CD4-positive, alpha-beta T cell (primary cell): Measurements from ENCODE around the gene TSR3. TPM values are rescaled to one million over a fixed set of nuclear protein-coding genes. Genes with fewer than 3 reads are reported as not detected.

Source experiments
- ATAC-seq: fragments of 200-7000 bp; cut with Tn5 transposase; one replicate; pipeline ENCODE4 v1.10.0; 2022; ENCODE audit warnings: mild to moderate bottlenecking; ENCODE audit not compliant: poor library complexity
- CTCF ChIA-PET: fragments of 350-600 bp; sonication (Branson Sonifier 250); formaldehyde crosslinking; loops from one replicate; lab custom pipeline; 2021; ENCODE audit warnings: antibody characterized with exemption, inconsistent platforms; lab: Charles Lee
- POLR2A ChIA-PET: fragments of 350-600 bp; sonication (Branson Sonifier 250); formaldehyde crosslinking; loops from one replicate; lab custom pipeline; 2021; ENCODE audit warnings: antibody characterized with exemption, inconsistent platforms; lab: Charles Lee
- DNase-seq, 14 experiments: peaks; one replicate each; pipeline ENCODE4 v3.0.0-alpha.2; 2013 to 2020; ENCODE audit warnings: mixed read lengths in 2 of 14
- H3K27ac ChIP-seq, 2 donors: one replicate each; pipeline versions ENCODE4 v1.5.1 to v1.7.0; 2013; ENCODE audit warnings: low read length in 2 of 2, low read depth in 1 of 2, mild to moderate bottlenecking in 1 of 2
- H3K27me3 ChIP-seq, 2 experiments: 1 replicate in 1 of 2; 2 replicates in 1 of 2; pipeline versions ENCODE4 v1.6.1 to v1.7.0; 2013; ENCODE audit warnings: low read length in 2 of 2, control low read depth in 1 of 2, mild to moderate bottlenecking in 1 of 2, moderate library complexity in 1 of 2; ENCODE audit not compliant: insufficient read depth in 2 of 2, control insufficient read depth in 1 of 2
- H3K36me3 ChIP-seq: one replicate; pipeline ENCODE4 v1.6.1; 2013; ENCODE audit warnings: low read length, control low read depth; ENCODE audit not compliant: insufficient read depth
- H3K4me1 ChIP-seq: one replicate; pipeline ENCODE4 v1.6.1; 2013; ENCODE audit warnings: low read length, control low read depth; ENCODE audit not compliant: insufficient read depth
- H3K4me3 ChIP-seq: one replicate; pipeline ENCODE4 v1.5.1; 2013; ENCODE audit warnings: mild to moderate bottlenecking, low read length, moderate library complexity
- H3K9me3 ChIP-seq, 2 experiments: 1 replicate in 1 of 2; 2 replicates in 1 of 2; pipeline versions ENCODE4 v1.6.1 to v1.7.0; 2013; ENCODE audit warnings: low read length in 2 of 2, mild to moderate bottlenecking in 2 of 2, control low read depth in 1 of 2, moderate library complexity in 1 of 2; ENCODE audit not compliant: control insufficient read depth in 1 of 2, insufficient read depth in 1 of 2
- H3K27ac Mint-ChIP-seq: one replicate; pipeline ENCODE4 v1.8.0; 2020; ENCODE audit warnings: mixed read lengths
- H3K27me3 Mint-ChIP-seq: one replicate; pipeline ENCODE4 v1.8.0; 2021; ENCODE audit warnings: mixed read lengths
- H3K36me3 Mint-ChIP-seq: one replicate; pipeline ENCODE4 v1.8.0; 2021; ENCODE audit warnings: low read depth, mixed read lengths
- H3K4me1 Mint-ChIP-seq: one replicate; pipeline ENCODE4 v1.8.0; 2021; ENCODE audit warnings: low read depth, mixed read lengths
- H3K4me3 Mint-ChIP-seq: one replicate; pipeline ENCODE4 v1.8.0; 2020; ENCODE audit warnings: mild to moderate bottlenecking, mixed read lengths
- H3K9me3 Mint-ChIP-seq: one replicate; pipeline ENCODE4 v1.8.0; 2020; ENCODE audit warnings: mixed read lengths
- intact Hi-C, 2 experiments: fragments of 100-400 bp; cut with DNase I in 1 of 2; cut with micrococcal nuclease in 1 of 2; formaldehyde crosslinking; loops; one replicate each; pipeline versions ENCODE4 v1.15.1 to v1.9.0; 2023 to 2025; cut with DNase I, micrococcal nuclease
- total RNA-seq, 174 experiments: library from RNA in 2 of 174; stranded (reverse) in 2 of 174; gene quantifications; one replicate each; pipeline ENCODE4 v1.2.3 and lab custom pipeline; 2021 to 2026
- TF ChIP-seq, protein P1 (sequence below): fragments of 200-600 bp; IDR thresholded peaks from one replicate; pipeline ENCODE4 v1.8.0; 2022; ENCODE audit warnings: antibody characterized with exemption, mild to moderate bottlenecking

TSR3 gene
- total RNA-seq, 2 experiments from 2014 or later, result 19.9 to 21.4 TPM

DNA sequence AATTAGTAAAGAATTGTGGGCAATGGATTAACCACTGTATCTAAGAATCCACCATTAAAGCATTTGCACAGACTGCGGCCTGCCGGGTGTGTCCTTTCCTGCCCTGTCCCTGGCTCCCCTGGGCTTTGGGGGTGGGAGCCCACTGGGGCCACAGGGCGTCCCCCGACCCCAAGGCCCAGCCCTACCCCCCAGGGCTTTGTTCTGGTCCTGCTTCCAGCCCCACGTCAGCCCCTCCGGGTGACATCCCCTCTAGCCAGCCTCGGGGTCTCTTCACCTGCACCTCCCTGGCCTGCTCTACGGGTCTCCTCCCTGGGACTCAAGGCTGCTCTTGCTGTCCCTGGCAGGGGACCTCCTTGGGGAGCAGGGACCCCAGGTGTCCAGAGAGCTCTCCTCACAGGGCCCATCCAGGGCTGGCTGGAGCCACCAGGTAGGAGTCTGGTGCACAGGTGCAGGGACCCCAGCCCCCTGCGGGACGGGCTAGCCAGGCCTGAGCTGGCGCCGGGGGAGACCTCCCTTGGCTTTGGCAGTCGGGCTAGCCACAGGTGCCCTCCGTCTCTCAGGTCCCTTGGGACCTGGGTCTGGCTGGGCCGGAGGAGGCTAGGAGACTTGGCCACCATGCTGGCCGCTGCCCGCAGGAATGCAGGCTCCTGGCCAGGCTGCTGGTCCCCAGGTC lies 24.6 kb downstream of the TSR3 start:
- TF ChIP-seq, protein P1, sequence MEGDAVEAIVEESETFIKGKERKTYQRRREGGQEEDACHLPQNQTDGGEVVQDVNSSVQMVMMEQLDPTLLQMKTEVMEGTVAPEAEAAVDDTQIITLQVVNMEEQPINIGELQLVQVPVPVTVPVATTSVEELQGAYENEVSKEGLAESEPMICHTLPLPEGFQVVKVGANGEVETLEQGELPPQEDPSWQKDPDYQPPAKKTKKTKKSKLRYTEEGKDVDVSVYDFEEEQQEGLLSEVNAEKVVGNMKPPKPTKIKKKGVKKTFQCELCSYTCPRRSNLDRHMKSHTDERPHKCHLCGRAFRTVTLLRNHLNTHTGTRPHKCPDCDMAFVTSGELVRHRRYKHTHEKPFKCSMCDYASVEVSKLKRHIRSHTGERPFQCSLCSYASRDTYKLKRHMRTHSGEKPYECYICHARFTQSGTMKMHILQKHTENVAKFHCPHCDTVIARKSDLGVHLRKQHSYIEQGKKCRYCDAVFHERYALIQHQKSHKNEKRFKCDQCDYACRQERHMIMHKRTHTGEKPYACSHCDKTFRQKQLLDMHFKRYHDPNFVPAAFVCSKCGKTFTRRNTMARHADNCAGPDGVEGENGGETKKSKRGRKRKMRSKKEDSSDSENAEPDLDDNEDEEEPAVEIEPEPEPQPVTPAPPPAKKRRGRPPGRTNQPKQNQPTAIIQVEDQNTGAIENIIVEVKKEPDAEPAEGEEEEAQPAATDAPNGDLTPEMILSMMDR, result no peak
- Mint-ChIP-seq H3K27me3 (peaks cover 4% of the 10 kb centered on the region), H3K36me3 (peaks cover 24% of the 10 kb centered on the region), H3K9me3 (no peaks in the 10 kb centered on the region), H3K4me3 (no peak overlapping the region), H3K4me1 (peaks cover 7% of the 10 kb centered on the region), H3K27ac (no peak overlapping the region)
- ATAC-seq (no peak), DNase-seq (no peak)
- Histone ChIP-seq H3K4me1 (peaks cover 14% of the 10 kb centered on the region), H3K27me3 (peaks cover 10 to 11% of the 10 kb centered on the region in 2 experiments), H3K9me3 (peaks cover 0 to 21% of the 10 kb centered on the region in 2 experiments), H3K36me3 (peaks cover 32% of the 10 kb centered on the region), H3K4me3 (no peak overlapping the region), H3K27ac (no peak overlapping the region)
- ChIA-PET POLR2A (interaction anchor here (1.4 kb wide), 1 partner anchor 18 kb away, joined by 4 read pairs; the partner anchor contains the start of gene UBE2I), CTCF (no interaction called here)
- intact Hi-C loops, result no loop called here

DNA sequence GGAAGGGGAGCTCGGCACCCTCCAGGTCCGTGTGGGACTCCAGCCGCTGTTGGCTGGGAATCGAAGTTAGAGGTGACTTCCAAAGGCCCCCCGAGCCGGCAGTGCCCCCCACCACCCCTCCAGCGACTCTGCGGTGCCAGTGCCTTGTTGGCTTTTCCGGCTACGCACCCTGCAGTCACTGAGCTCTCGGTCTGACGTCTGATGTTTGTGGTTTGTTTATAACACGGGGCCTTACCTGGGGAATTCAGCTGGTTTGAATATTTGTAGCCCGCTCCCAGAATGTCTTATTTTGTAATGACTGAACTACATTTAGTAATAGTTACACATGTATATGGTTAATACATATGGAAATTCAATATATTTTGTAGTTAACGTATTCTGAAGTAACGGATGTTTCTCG lies 25.3 kb downstream of the TSR3 start:
- Histone ChIP-seq H3K4me3 (no peak overlapping the region), H3K27ac (no peak overlapping the region), H3K36me3 (peaks cover 39% of the 10 kb centered on the region), H3K27me3 (peaks cover 3 to 4% of the 10 kb centered on the region in 2 experiments), H3K9me3 (peaks cover 0 to 15% of the 10 kb centered on the region in 2 experiments), H3K4me1 (peaks cover 7% of the 10 kb centered on the region)
- Mint-ChIP-seq H3K9me3 (no peaks in the 10 kb centered on the region), H3K27ac (no peak overlapping the region), H3K36me3 (peaks cover 24% of the 10 kb centered on the region), H3K4me3 (no peak overlapping the region), H3K4me1 (peaks cover 2% of the 10 kb centered on the region), H3K27me3 (no peaks in the 10 kb centered on the region)
- ATAC-seq (no peak), DNase-seq (no peak)
- intact Hi-C loops, result no loop called here
- POLR2A ChIA-PET, result interaction anchor here (1.4 kb wide), 1 partner anchor 17 kb away, joined by 4 read pairs; the partner anchor contains the start of gene UBE2I
- CTCF ChIA-PET, result no interaction called here
- TF ChIP-seq, protein P1, result no peak

DNA sequence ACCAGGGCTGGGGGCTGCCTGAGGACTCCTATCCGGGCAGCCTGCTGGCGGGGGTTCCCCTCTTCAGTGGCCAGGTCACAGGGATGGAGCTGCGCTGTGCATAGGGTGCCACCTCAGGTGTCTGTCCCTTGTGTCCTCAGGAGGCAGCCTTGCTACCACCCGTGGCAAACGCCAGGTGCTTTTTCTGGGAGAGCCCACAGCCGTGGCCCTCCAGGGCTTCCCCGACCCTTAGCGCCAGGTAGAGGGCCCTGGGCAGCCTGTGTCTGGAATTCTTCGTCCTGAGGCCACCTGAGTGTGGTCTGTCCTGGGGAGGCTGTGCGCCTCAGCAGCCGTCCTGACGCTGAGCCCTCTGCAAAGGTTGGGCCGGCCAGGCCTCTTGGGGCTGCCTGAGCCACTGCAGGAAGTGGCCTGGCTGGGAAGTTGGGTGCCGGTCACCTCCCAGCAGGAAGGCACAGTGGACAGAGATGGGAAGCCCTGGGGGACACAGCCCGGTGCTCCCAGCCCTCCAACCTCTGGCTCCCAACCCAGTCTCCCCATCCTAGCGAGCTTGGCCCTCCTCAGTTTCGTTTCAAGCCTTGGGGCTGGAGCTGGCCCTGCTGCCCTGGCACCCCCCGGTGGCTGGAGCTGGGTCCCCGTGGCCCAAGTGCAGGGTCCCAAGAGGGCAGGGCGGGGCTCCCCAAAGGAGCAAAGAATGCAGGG lies 25.9 kb downstream of the TSR3 start:
- Mint-ChIP-seq H3K27ac (no peak overlapping the region), H3K4me1 (no peaks in the 10 kb centered on the region), H3K4me3 (no peak overlapping the region), H3K36me3 (peaks cover 24% of the 10 kb centered on the region), H3K27me3 (no peaks in the 10 kb centered on the region), H3K9me3 (no peaks in the 10 kb centered on the region)
- CTCF ChIA-PET, result no interaction called here
- TF ChIP-seq, protein P1, result no peak
- POLR2A ChIA-PET, result interaction anchor here (1.4 kb wide), 1 partner anchor 16 kb away, joined by 4 read pairs; the partner anchor contains the start of gene UBE2I
- Histone ChIP-seq H3K9me3 (peaks cover 0 to 12% of the 10 kb centered on the region in 2 experiments), H3K27me3 (peaks cover 0 to 4% of the 10 kb centered on the region in 2 experiments), H3K36me3 (peaks cover 44% of the 10 kb centered on the region), H3K27ac (no peak overlapping the region), H3K4me3 (no peak overlapping the region), H3K4me1 (peaks cover 1% of the 10 kb centered on the region)
- ATAC-seq (no peak), DNase-seq (no peak)
- intact Hi-C loops, result no loop called here
